NB4 (cell line): Measurements from ENCODE around the gene MIER2.

Experiments
- CTCF ChIP-seq: IDR thresholded peaks from one replicate; pipeline ENCODE4 v1.5.1; 2012; ENCODE audit warnings: low read depth, low read length
- MAX ChIP-seq: IDR thresholded peaks from 2 replicates; pipeline ENCODE4 v1.6.1; 2011; ENCODE audit warnings: low read depth, low read length
- MYC ChIP-seq: IDR thresholded peaks from 2 replicates; pipeline ENCODE4 v1.6.1; 2011; ENCODE audit warnings: low read depth, low read length
- POLR2A ChIP-seq: IDR thresholded peaks from 2 replicates; pipeline ENCODE4 v1.6.1; 2011; ENCODE audit warnings: mild to moderate bottlenecking; ENCODE audit not compliant: insufficient read length; ENCODE audit errors: extremely low read depth

GRCh38 chr19:359653-359925 is 15.0 kb upstream of the MIER2 start:
- TF ChIP-seq CTCF (no peak), POLR2A (no peak), MYC (no peak), MAX (no peak)
